Suprapubic skin (tissue), 4 donors: ENCODE data around the gene PDE3A. TPM values are rescaled to one million over a fixed set of nuclear protein-coding genes. Genes with fewer than 3 reads are reported as not detected.

ENCODE experiments used
- DNase-seq, 2 donors: peaks; one replicate each; pipeline ENCODE4 v3.0.0-alpha.2; 2019; ENCODE audit warnings: low spot score in 2 of 2
- H3K27ac ChIP-seq: fragments of 200-600 bp; sonication (generic); one replicate; pipeline ENCODE4 v1.5.1; 2019
- H3K27me3 ChIP-seq: fragments of 200-600 bp; sonication (generic); one replicate; pipeline ENCODE4 v1.5.1; 2019
- H3K36me3 ChIP-seq: fragments of 200-600 bp; sonication (generic); one replicate; pipeline ENCODE4 v1.5.1; 2019
- H3K4me1 ChIP-seq: fragments of 200-600 bp; sonication (generic); one replicate; pipeline ENCODE4 v1.5.1; 2019
- H3K4me3 ChIP-seq: fragments of 200-600 bp; sonication (generic); one replicate; pipeline ENCODE4 v1.5.1; 2019; ENCODE audit warnings: mild to moderate bottlenecking
- H3K9me3 ChIP-seq: fragments of 200-600 bp; sonication (generic); one replicate; pipeline ENCODE4 v1.5.1; 2019
- CTCF ChIP-seq, 2 donors: fragments of 200-600 bp in 1 of 2; fragments of 450-650 bp in 1 of 2; sonication (generic) in 1 of 2; IDR thresholded peaks; one replicate each; pipeline ENCODE4 v1.5.1; 2016 to 2019; ENCODE audit warnings: antibody characterized with exemption in 2 of 2, mild to moderate bottlenecking in 1 of 2, moderate library complexity in 1 of 2
- EP300 ChIP-seq: sonication (generic); formaldehyde crosslinking; IDR thresholded peaks from one replicate; pipeline ENCODE4 v1.6.1; 2017; ENCODE audit warnings: antibody characterized with exemption
- POLR2A ChIP-seq, 2 donors: fragments of 450-650 bp; IDR thresholded peaks; one replicate each; pipeline ENCODE4 v1.6.1; 2017; ENCODE audit warnings: antibody characterized with exemption in 2 of 2, mild to moderate bottlenecking in 2 of 2, moderate library complexity in 2 of 2
- POLR2AphosphoS5 ChIP-seq, 3 donors: sonication (generic); formaldehyde crosslinking; IDR thresholded peaks; one replicate each; pipeline ENCODE4 v1.6.1; 2017; ENCODE audit warnings: antibody characterized with exemption in 3 of 3
- WGBS: methylation state at CpG from one replicate; pipeline ENCODE4 v1.1.5; 2018; 5-methylcytosine and 5-hydroxymethylcytosine counted together
- total RNA-seq, 4 donors: library from RNA; depleted of rRNA; stranded (reverse); fragments of >200 nt; gene quantifications; one replicate each; pipeline ENCODE4 v1.1.0, GENCODE V29; 2016

The PDE3A gene
- total RNA-seq, 4 donors from 2014 or later = 0.79 to 3.4 (median 1.4) TPM

GRCh38 chr12:20472102-20472782, 103.9 kb downstream of the PDE3A start:
- Histone ChIP-seq H3K27me3 (no peaks in the 10 kb centered on the region), H3K36me3 (no peaks in the 10 kb centered on the region), H3K9me3 (no peaks in the 10 kb centered on the region), H3K4me1 (no peaks in the 10 kb centered on the region), H3K4me3 (no peak overlapping the region), H3K27ac (no peak overlapping the region)
- DNase-seq = no peak
- 29% methylated on average over 2 of the region's 2 CpGs for WGBS
- TF ChIP-seq POLR2AphosphoS5 (IDR thresholded peaks at IDR 0.05) = no peak
- TF ChIP-seq POLR2A (IDR thresholded peaks at IDR 0.05) = no peak
- no peak for TF ChIP-seq EP300
- no peak for TF ChIP-seq CTCF (IDR thresholded peaks at IDR 0.05)

- no peaks in the 10 kb centered on the region for H3K4me1 ChIP-seq
- no peaks in the 10 kb centered on the region for H3K27me3 ChIP-seq
- WGBS = 97% methylated on average over 5 of the region's 5 CpGs
- no peak overlapping the region for H3K27ac ChIP-seq
- H3K4me3 ChIP-seq = no peak overlapping the region
- H3K36me3 ChIP-seq = no peaks in the 10 kb centered on the region
- TF ChIP-seq POLR2AphosphoS5 (IDR thresholded peaks at IDR 0.05) (no peak), POLR2A (IDR thresholded peaks at IDR 0.05) (no peak), EP300 (no peak), CTCF (IDR thresholded peaks at IDR 0.05) (no peak)
- no peak for DNase-seq
- no peaks in the 10 kb centered on the region for H3K9me3 ChIP-seq
Measured at GRCh38 chr12:20473133-20473532, 104.8 kb downstream of the PDE3A start.

GRCh38 chr12:20474016-20474415, 105.7 kb downstream of the PDE3A start:
- TF ChIP-seq POLR2AphosphoS5 (IDR thresholded peaks at IDR 0.05) (no peak), EP300 (no peak), POLR2A (IDR thresholded peaks at IDR 0.05) (no peak), CTCF (IDR thresholded peaks at IDR 0.05) (no peak)
- DNase-seq = no peak
- no peaks in the 10 kb centered on the region for H3K27me3 ChIP-seq
- no peaks in the 10 kb centered on the region for H3K9me3 ChIP-seq
- H3K4me1 ChIP-seq = no peaks in the 10 kb centered on the region
- no peak overlapping the region for H3K27ac ChIP-seq
- WGBS = 97% methylated on average over 6 of the region's 6 CpGs
- H3K4me3 ChIP-seq = no peak overlapping the region
- H3K36me3 ChIP-seq = no peaks in the 10 kb centered on the region

- WGBS = 83% methylated on average over 4 of the region's 4 CpGs
- no peak for TF ChIP-seq CTCF (IDR thresholded peaks at IDR 0.05)
- no peak for TF ChIP-seq POLR2A (IDR thresholded peaks at IDR 0.05)
- no peak for TF ChIP-seq POLR2AphosphoS5 (IDR thresholded peaks at IDR 0.05)
- TF ChIP-seq EP300 = no peak
- Histone ChIP-seq H3K36me3 (no peaks in the 10 kb centered on the region), H3K4me1 (no peaks in the 10 kb centered on the region), H3K9me3 (no peaks in the 10 kb centered on the region), H3K27me3 (no peaks in the 10 kb centered on the region), H3K4me3 (no peak overlapping the region), H3K27ac (no peak overlapping the region)
- no peak for DNase-seq
Measured at GRCh38 chr12:20474443-20474842, 106.1 kb downstream of the PDE3A start.

GRCh38 chr12:20475542-20475941, 107.2 kb downstream of the PDE3A start:
- H3K36me3 ChIP-seq = no peaks in the 10 kb centered on the region
- TF ChIP-seq CTCF (IDR thresholded peaks at IDR 0.05) (no peak), POLR2AphosphoS5 (IDR thresholded peaks at IDR 0.05) (no peak), POLR2A (IDR thresholded peaks at IDR 0.05) (no peak), EP300 (no peak)
- H3K4me3 ChIP-seq = no peak overlapping the region
- 76% methylated on average over 5 of the region's 5 CpGs for WGBS
- H3K4me1 ChIP-seq = no peaks in the 10 kb centered on the region
- H3K27ac ChIP-seq = no peak overlapping the region
- no peaks in the 10 kb centered on the region for H3K9me3 ChIP-seq
- no peaks in the 10 kb centered on the region for H3K27me3 ChIP-seq
- no peak for DNase-seq
